NOMO-1 treated with dmso at 0.1 percent for 144 hours (cell line): ENCODE measurements around the gene SMIM21.

Experiments
- DNase-seq: peaks from one replicate; lab custom pipeline; 2025; ENCODE audit not compliant: unreplicated experiment; lab: John Stamatoyannopoulos, UW

The SMIM21 gene

DNA sequence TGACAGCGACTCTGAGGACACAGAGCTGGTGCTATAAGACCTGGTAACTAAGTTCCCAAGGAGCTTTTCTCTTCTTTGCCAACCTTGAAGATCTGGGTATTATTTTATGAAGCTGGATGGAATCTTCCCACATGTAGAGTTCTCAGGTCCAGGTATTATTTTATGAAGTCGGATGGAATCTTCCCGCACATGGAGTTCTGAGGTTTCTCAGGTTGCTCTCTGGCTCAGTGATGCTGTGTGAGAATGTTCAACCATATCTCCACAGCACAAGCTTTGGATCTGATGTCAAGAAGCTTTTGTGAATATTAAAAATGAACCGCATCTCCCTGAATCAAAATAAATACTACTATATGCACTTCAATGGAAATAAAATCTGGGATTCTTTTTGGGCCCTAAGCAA lies at the start of gene SMIM21:
Gene SMIM21 (minus strand): TSS at position 101 of the 400 bp plus-strand sequence. CDS start 140 bp downstream, outside the sequence.
- DNase-seq = no peak

DNA sequence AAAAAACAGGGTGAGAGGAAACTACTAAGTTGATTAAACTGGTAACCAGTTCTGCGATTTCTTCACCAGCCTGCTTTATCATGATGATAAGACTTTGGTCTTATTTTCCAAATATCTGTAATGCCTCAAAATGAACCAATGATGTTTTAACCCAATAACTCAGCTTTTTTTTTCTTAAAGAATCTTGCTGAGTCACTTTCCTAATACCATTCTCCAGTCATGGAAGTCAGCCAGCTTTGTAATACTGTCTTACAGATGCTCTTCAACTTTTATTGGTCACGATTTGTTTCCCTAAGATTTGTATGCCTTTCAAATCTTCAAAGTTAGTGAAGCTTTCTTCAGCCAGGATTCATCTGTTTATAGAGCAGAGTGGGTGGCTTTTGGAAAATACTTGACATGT lies 47.7 kb upstream of the SMIM21 start:
- DNase-seq = no peak

DNA sequence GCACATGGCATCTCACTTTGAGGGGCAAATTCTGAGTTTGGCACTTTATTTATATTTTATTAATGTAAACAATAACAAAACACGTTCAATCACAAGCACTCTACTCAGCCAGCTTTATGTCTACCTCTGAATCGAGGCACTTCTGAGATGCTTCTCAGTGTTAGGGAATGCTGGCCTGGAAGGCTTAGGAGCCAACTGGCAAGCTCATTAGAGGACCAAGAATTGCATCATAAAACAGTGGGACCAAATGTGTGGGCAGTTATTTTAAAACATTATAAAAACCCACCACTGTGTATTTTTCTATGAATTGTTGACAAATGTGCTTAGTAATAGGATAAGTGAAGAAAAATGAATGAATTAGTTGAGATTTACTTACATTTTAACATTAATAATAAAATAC lies 46.8 kb upstream of the SMIM21 start:
- no peak for DNase-seq

DNA sequence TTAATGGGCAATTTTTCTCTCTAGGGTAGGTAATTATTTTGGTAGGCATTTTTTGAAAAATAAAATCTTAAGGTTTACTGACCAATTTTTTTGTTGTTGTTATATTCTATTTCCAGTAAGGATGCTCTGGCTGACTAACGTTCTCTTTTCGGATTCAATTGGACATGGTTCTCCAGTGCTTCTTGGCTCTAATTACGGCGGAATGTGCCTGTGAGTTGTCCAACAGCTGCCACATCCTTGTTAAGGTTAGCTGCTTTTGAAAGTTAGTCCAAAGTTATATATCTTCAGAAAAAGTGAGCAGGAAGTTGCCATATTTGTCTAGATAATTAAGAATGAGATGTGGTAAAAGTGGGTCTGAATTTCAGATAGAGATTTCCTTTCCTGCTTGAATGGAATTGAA lies 45.8 kb upstream of the SMIM21 start:
- no peak for DNase-seq

DNA sequence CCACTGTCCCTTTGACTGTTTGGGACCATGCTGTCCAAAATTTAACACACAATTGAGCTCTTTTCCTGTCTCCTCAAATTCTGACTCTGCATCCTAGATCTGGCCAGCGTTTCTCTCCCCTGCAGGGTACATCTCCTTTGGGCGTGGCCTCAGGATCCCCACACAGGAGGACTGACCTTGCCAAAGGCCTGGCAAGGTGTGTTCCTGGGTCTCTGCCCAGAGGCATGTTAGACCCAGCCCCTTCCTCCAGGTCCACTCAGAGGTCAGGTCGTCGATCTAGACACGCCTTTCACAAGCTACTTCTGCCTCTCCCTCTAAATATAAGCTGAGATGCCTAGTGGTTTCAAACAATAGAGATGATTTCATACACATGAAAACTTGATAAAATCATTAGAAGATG lies 45.4 kb upstream of the SMIM21 start:
- no peak for DNase-seq

DNA sequence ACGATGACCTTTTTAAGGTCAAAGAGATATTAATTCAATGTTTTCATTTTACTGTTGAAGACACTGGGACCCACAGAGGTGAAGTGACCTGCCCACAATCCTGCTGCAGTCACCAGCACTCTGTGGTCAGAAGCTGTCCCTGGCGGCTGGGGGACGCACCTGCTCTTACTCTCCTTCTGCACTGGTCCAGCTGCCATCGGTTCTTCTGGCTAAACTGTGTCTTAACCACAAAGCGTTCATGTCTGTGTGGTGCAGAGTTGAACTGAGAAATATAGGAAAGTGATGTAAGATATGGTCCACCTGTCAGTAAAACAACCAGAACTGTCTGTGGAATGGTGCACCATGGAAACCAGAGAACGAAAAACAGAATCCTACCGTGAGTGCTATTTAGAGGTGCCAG lies 44.9 kb upstream of the SMIM21 start:
- DNase-seq = no peak

DNA sequence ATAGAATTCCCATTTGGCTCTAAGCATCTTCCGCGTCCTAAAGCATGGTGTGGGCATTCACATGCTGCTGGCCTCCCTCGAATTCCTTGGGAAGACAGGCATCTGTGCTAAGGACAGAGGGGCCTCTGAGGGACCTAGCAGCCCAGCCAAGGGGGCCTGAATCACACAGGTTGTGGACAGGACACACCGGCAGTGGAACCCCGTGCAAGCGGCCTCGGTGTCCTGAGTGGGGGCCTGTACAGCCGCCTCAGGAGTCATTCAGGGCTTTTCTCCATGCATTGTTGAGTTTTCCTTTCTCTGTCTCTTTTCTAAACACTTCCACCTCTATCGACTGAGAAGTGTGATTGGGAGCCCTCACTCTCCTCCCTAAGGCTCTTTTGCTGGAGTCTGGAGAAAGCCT lies 44.3 kb upstream of the SMIM21 start:
- DNase-seq = no peak

DNA sequence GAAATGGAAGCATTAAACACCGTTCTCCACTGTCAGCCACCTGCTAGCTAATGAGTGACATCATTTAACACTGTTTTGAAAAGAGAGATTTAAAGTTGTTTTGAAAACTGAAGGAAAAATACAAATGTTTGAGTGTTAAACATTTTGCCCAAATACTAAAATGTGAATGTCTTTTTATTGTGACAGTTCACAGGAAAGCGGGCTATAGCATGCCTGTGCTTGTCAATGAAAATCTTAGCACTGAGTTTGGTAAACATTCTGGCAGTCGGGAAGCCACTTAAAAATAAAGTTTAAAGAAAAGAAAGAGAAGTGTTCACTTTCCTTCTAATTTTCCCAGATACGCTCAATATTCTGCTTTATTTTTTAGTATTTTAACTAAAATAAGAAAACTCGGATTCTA lies 40.3 kb upstream of the SMIM21 start:
- DNase-seq = no peak

DNA sequence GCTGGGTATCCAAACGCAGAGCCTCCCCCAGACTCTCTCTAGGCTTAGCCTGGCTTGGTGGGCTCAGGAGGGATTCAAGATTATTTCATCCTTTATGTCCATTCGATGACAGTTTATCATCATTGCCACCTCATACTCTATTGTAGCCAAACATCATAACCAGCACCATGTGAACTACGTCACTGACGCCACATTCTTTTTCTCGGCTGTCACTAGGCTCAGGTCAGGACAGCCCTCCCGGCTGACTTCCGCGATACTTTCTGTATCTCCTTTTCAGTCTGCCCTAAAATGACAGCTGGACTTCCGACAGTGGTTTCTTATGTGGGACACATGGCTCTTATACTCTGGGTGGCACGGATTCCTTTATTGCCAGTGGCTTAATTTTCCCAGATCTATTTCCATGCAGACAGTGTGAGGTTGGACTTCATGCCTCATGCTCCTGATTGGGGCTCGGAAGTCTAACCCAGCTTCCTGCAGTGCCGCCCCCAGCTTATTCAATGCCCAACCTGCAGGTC lies 39.8 kb upstream of the SMIM21 start:
- no peak for DNase-seq

DNA sequence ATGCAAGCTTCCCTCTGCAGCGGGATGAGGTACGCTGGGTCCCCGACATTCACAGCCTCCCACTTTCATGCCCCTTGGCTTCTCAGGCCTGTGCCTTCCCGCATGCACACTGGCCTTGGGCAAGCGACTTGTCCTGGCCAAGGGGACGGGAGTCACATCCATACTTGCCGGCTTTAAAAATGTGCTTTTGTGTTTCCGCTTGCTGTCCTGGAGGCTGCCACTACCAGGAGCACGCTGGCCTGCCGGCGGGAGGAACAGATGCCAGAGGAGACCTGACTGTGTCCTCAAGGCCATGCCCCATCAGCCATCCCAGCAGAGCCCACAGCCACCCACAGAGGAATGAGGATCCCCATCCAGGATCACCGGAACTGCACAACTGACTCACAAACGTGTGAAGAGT lies 36.9 kb upstream of the SMIM21 start:
- no peak for DNase-seq

DNA sequence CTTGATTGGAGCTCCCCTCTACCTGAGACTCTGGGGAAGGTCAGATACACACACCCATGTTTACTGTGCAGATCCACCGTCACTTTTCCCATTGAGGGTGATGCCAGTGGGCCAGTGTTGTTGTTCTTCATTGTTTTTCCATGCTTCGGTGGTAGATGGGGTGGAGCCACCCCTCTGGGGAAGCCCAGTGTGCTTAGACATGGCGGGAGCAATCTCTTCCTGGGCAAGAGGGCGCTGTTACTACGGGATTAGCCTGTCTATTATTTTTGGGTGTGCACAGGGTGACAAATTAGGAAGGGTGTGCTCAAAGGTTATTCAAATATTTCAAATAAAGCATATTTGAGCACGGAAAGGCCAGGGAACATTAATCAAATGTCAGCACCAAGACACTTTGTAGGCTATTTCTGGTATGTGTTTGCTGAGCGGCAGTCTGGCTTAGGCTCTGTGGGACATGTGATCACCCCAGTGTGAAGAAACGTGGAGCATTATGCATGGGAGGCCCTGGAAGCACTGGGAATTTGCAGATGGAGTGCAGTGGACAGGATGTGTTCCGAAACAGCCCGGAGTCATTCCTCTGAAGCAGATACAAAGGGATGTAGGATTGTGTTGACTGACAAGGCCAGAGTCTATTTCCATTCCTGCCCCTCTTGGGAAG lies 34.8 kb upstream of the SMIM21 start:
- no peak for DNase-seq

DNA sequence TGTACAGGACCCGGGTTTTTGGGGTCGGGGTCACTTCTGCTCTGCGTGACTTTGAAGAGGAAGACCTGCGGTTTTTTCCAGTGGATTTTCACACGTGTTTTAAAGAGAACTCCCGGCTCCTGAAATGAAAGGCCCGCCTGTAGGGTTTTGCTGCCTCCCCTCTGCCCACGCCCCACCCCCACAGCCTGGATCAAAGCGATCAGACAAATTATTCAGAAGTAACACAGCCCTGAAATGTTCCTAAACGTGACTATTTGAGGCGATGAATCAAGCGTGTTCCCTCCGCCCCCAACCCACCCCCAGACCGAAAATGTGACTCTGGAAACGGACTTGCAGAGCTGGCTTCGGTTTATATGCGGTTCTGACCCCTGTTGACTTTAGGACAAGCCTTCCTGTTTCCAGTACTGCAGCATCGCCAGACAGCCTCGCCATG lies 28.7 kb upstream of the SMIM21 start:
- no peak for DNase-seq

DNA sequence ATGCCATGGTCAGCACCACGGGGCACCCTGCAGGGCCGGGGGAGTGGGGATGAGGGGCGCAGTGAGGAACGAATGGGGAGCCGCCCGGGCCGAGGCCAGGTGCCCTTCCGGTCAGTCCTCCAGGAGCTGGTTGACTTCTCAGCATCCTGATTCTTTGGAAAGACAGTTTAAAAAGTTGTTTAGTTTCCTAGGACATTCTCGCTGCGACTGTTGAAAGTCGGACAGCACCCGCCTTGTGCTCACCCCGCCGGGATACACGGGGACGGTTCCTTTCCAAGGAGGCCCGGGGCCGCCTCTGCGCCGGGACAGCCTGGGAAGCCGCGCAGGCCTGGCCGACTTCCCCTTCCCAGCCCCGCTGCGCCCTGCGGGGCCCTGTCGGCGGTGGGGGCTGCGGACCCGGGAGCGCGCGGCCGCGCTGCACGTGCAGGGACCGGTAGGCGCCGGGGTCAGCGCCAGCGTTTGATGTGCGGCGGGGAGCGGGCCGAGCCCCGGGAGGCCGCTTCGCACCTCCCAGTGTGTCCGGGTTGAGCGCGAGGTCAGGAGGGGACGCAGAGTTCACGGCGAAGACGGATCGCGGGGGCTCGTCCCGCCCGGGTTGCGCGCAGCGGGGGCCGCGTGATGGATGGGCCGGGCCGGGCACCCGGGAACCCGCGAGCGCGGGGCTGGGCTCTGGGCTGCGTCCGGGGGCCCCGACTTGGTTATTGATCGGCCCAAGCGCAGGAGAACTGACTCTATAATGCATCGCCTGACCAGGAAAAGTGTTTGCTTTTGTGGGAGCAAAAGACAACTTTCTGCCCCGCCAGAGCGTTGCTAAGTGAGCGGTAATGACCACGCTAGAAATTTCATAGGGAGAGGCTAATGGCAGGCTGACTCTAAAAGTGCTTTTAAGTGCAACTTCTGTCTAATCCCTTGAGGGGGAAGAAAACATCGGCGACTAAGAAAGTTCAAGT lies 28.0 kb upstream of the SMIM21 start:
- DNase-seq = no peak

DNA sequence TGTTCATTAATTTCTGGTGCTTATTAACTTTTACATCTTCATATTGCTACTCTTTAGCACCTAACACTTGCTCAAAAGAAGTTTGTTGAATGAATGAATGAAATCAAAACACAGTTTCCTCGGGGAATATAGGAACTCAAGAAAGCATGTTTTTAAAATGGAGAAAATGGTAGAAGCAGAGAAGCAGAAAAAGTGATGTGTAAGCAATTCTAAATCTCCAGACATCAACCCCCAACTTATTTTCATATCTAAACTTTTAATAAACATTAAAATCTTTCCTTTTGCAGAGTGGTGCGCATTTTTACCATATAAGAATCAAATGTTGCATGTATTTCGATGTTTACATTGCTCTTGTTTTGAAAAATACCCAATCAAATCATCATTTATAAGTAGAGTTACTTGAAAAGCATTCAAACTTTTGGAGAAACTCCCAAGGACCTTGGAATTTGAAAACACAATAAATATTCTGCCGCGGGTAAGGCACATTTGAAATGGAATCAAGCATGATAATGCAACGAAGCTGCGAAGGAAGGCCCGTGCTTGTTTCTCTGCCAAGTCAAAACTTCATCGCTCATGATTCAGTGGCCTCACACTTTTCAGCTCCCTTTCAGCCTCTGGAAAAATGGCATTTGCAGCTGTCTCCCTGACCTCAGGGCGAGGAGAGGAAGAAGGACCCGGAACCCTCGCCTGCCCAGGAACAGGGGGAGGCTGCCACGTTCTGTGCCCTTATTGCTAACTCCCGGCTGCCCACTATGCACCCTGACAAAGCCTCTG lies 26.7 kb upstream of the SMIM21 start:
- no peak for DNase-seq

DNA sequence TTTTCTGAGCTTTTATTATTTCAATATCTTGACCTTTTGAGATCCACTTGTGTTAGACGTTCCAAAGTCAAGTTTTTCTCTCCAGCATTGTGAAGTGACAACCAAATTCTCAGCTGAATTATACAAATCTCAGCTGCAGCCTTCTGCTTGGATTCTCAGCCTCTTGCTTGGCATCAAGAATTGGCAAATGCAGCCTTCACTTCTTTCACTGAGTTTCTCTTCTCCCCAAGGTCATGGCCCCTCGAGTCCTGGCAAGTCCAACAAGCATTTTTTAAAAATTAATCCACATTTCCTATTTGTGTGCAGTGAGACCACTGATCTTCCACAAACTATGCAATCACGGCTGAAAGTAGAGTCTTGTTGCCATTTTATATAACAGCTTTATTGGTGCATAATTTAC lies 23.4 kb upstream of the SMIM21 start:
- no peak for DNase-seq

DNA sequence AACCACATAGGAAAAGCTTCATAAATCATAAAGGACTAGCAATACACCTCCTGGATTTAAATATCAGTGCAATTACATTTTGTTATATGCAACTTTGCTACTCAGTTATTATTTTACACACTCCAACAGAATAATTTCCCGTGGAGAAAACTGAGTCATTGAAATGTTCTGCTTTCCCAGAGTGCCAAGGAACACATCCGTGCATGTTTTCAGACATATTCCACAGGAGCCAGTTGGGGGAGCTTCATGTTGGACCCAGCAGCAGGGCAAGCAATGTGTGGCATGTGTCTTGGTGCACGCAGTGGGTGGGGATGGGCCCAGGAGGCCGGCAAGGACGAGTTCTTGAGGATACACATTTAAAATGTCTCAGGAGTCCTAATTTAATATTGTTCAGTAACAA lies 14.4 kb upstream of the SMIM21 start:
- no peak for DNase-seq

DNA sequence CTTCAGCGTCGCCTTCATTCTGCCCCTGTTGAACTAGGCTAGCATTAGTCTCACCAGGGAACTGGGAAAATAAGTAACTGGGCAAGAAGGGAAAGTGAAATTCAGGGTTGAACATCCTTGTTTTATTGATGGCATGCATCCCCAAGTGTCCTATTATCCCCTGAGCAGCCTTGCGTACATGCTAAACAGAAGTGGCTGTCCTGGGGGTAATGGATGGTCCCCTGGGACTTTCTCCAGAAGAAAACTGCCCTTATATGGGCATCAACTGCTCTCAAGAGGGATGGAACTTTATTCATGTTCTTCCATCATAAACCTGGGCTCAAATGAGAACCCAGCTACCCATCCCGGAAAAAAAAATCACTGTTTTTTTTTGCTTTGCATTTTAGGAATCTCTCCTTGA lies 11.8 kb upstream of the SMIM21 start:
- DNase-seq = no peak

DNA sequence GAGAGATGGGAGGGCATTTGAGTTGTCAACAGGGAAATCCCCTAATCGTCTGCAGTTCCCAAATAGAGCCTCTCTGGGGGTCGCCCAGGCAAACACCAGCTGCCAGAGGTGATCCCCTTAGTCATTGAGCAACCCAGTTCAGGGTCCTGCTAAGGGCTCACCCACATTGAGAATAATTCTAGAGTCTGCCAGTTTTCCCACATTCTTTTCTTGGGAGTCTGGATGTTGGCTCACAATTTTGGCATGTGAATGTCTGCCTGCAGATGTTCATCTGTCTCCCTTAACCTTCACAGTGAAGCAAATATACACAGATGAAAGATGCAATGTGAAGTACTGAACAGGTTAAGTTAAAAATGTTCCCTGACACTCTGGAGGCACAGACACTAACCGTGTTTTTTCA lies 11.4 kb upstream of the SMIM21 start:
- no peak for DNase-seq

DNA sequence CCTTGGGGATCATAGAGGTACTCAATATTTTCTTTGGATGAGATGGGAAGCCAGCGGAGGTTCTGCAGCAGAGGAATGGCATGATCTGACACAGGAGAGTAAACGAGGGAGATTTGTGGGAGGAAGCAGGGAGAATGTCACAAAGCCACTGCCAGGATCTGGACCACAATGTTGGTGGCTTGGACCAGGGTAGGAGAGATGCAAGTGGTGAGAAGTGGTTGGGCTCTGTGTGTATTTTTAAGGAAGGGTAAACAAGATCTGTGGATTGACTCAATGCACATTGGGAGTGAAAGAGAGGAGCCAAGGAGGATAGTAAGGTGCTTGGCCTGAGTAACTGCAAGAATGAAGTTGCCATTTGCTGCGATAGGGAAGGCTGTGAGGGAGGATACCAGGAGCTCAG lies 10.5 kb upstream of the SMIM21 start:
- DNase-seq = no peak

DNA sequence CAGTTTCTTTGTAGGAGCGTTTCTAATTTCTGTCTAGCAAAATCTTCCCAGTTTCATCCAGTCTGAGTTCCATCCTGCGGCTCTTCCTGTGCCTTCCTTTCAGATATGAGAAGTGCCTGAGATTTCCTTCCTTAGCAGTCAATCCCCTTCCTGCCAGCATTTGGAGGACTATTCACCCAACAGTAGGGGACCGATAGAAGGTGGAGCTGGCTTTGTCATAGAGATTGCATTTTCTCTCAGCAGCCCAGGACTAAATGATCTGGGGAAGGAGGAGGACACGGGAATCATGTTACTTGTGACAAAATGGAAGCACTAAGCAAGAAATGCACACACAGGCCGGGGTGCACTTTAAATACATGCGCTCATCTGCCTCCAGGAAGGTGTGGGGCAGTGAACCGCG lies 5.6 kb upstream of the SMIM21 start:
- no peak for DNase-seq

DNA sequence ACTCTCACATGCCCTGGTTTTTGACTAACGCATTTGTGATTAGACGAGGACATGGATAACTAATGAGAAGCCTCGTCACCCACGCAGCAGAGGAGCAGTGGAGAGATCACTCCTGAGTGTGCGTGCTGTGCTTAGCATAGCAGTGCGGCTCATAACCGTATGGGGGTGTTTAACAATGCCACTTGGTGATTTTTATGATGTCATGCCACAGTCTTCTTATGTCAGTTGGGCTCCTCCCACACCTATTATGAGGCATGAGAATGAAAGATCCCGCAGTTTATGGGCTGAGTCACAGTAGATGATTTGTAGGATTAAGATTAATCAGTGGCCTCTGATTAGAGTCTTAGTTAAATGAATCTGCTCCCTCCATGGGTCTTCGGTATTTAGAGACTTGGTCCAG lies 2.5 kb upstream of the SMIM21 start:
- DNase-seq = no peak
